Activated CD8-positive, alpha-beta T cell treated with anti-CD3 and anti-CD28 coated beads, Interleukin-2, amount 10 ng/mL, durations not matched to agents 7 days and 5 days (primary cell): ENCODE measurements around the gene MAPKBP1. TPM values are rescaled to one million over a fixed set of nuclear protein-coding genes. Genes with fewer than 3 reads are reported as not detected.

Experiments used
- ATAC-seq: fragments of 150-1000 bp; cut with Tn5 transposase; one replicate; pipeline ENCODE4 v1.10.0; 2021; ENCODE audit warnings: moderate library complexity
- CTCF ChIA-PET: fragments of 350-600 bp; sonication (Branson Sonifier 250); formaldehyde crosslinking; loops from one replicate; lab custom pipeline; 2021; ENCODE audit warnings: antibody characterized with exemption; lab: Charles Lee
- POLR2A ChIA-PET: fragments of 350-600 bp; sonication (Branson Sonifier 250); formaldehyde crosslinking; loops from one replicate; lab custom pipeline; 2021; ENCODE audit warnings: antibody characterized with exemption; lab: Charles Lee
- DNase-seq: peaks from one replicate; pipeline ENCODE4 v3.0.0-alpha.2; 2020
- H3K27ac Mint-ChIP-seq: one replicate; pipeline ENCODE4 v1.8.0; 2021; ENCODE audit warnings: mild to moderate bottlenecking, mixed read lengths
- H3K27me3 Mint-ChIP-seq: one replicate; pipeline ENCODE4 v1.8.0; 2021; ENCODE audit warnings: low read depth, mixed read lengths
- H3K36me3 Mint-ChIP-seq: one replicate; pipeline ENCODE4 v1.8.0; 2021; ENCODE audit warnings: low read depth, mixed read lengths
- H3K4me1 Mint-ChIP-seq: one replicate; pipeline ENCODE4 v1.8.0; 2021; ENCODE audit warnings: low read depth, mixed read lengths
- H3K4me3 Mint-ChIP-seq: one replicate; pipeline ENCODE4 v1.8.0; 2021; ENCODE audit warnings: mild to moderate bottlenecking, mixed read lengths
- H3K9me3 Mint-ChIP-seq: one replicate; pipeline ENCODE4 v1.8.0; 2022; ENCODE audit warnings: mixed read lengths; ENCODE audit not compliant: insufficient read depth
- total RNA-seq, 2 experiments: library from RNA; stranded (reverse); gene quantifications; one replicate each; pipeline ENCODE4 v1.2.3, GENCODE V29; 2021

The MAPKBP1 gene
- total RNA-seq, 2 experiments from 2014 or later, result 30.4 to 30.9 TPM

DNA sequence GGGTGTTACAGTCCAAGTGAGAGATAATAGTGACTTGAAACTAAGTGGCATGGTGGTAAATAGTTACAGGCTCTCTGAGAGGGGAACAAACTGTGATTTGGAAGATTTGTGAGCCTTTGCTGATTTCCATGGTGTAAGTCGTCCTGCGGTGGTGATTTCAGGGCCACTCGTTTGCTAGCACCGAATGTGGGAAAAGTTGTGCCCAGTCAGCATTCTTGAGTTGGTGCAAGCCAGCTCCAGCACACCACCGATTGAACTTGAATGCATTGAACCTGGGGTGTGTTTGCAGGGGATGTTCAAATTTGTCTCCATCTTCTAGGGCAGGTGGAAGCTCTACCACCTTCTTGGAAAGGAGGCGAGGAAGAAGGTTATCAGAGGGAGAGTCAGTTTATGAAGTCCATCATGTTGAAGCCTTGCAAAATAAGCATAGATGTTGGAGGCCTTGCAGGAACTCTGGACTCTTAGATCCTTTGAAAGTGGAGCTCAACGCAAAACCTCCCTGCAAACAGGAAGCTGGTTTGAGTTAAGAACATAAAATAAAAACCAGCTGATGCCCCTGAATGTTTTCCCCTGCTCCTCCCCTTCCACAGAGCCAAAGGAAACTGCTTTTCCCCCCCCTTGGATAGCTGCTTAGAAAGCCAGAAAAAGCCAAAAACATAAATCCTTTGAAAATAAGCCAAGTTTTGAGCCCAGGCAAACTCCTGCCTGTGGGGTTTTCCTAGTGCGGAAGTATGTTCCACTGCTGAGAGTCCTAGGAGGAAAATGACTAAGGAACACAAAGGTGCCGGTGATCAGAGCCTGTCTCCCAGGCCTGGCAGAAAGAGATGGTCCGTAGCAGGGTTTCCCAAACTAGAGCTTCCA, 21.9 kb downstream of the MAPKBP1 start:
- POLR2A ChIA-PET, result interaction anchor here (1.0 kb wide), 1 partner anchor 15 kb away, joined by 3 read pairs; no protein-coding TSS in a partner anchor
- ATAC-seq, result no peak
- Mint-ChIP-seq H3K9me3 (no peaks in the 10 kb centered on the region), H3K36me3 (peaks cover 13% of the 10 kb centered on the region), H3K27me3 (no peaks in the 10 kb centered on the region), H3K27ac (peak overlapping the region; percentile 70), H3K4me3 (no peak overlapping the region), H3K4me1 (peaks cover 36% of the 10 kb centered on the region)
- CTCF ChIA-PET, result interaction anchor here (0.7 to 10.6 kb wide), 6 partner anchors 8 to 108 kb away, joined by 3 to 82 read pairs (median 4); partner anchors contain the start of gene MAPKBP1
- no peak for DNase-seq

DNA sequence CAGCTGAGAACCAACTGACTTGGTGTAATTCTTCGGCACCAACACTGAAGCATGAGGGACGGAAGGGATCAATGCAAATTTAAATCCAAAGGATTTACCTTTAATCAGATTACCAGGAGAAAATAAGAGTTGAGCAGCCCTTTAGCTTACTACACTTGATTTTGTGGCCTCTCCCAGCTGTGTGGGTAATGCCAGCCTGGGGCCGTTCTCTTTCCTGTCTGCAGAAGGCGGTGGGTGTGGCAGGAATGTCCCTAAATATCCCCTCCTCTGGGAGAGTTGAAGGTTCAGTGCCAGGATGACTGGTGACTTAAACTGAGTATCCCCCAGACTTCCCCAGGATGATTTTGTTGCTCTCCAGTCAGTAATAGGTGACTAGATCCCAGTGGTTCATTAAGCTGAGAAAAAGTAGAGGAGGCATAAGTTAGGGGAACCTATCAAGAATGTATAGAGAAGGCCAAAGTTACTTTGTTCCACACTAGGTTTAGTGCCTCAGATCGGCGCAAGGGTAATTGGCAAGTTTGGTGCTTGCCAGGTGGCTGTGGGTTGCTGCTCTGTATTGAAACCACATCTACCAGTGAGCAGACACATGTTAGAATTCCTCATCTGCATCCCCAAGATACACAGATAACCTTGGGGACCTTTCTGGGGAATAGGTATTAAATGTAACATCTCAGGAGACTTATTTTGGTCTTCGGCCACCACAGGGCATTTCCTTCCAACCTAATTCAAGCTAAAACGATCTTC, 23.1 kb downstream of the MAPKBP1 start:
- ChIA-PET POLR2A (interaction anchor here (1.0 kb wide), 1 partner anchor 14 kb away, joined by 3 read pairs; no protein-coding TSS in a partner anchor), CTCF (interaction anchor here (1.0 to 10.6 kb wide), 4 partner anchors 14 to 30 kb away, joined by 3 to 82 read pairs (median 19); partner anchors contain the start of gene MAPKBP1)
- peaks cover 13% of the 10 kb centered on the region for H3K36me3 Mint-ChIP-seq
- no peak overlapping the region for H3K27ac Mint-ChIP-seq
- H3K4me1 Mint-ChIP-seq, result peaks cover 25% of the 10 kb centered on the region
- H3K9me3 Mint-ChIP-seq, result no peaks in the 10 kb centered on the region
- no peak overlapping the region for H3K4me3 Mint-ChIP-seq
- H3K27me3 Mint-ChIP-seq, result no peaks in the 10 kb centered on the region
- no peak for DNase-seq
- no peak for ATAC-seq

DNA sequence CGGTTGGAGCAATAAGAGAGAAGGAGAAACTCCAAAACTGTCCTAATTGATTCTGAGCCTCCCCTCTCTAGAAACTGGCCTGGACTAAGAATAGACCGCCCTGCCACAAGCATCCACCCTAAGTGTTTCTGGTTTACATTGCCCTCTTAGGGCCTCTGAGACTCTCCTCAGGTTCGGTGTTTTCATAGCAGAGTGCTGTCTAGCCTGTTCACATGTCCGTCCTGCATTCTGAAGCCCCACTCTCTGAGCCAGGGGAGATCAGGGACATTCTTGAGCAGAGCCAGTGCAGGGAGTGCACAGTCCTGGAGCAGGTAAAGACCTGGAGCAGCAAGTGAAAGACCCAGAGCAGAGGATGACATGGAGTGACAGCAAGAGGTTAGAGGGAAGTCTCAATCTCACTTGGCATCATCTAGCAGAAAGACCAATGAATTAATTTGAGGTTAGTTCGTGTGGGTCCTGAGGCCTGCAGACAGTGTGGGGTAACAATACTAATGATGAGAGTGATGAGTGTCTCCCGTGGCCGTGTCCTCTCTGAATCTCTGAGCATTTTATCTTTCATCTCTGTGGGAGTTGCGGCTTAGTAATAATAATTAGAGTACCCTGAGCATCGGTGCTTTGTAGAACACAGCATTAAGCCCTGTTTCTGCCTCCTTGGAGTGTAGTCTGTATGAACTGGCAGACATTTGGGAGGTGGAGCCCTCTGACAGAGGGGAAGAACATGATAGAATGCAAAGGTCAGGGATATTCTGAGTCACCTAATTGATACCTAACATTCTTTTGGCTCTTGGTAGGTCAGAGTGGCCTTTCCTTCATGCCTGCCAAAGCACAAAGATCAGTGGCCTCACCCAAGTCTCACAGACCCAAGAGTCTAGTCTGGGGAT, 24.6 kb downstream of the MAPKBP1 start:
- no peak for ATAC-seq
- no peaks in the 10 kb centered on the region for H3K9me3 Mint-ChIP-seq
- H3K27me3 Mint-ChIP-seq, result no peaks in the 10 kb centered on the region
- H3K4me1 Mint-ChIP-seq, result peaks cover 22% of the 10 kb centered on the region
- no peak overlapping the region for H3K27ac Mint-ChIP-seq
- ChIA-PET CTCF (interaction anchor here (4.2 to 10.6 kb wide), 4 partner anchors 12 to 26 kb away, joined by 32 to 87 read pairs (median 58); partner anchors contain the start of gene MAPKBP1), POLR2A (no interaction called here)
- no peak for DNase-seq
- H3K4me3 Mint-ChIP-seq, result no peak overlapping the region
- peaks cover 13% of the 10 kb centered on the region for H3K36me3 Mint-ChIP-seq

DNA sequence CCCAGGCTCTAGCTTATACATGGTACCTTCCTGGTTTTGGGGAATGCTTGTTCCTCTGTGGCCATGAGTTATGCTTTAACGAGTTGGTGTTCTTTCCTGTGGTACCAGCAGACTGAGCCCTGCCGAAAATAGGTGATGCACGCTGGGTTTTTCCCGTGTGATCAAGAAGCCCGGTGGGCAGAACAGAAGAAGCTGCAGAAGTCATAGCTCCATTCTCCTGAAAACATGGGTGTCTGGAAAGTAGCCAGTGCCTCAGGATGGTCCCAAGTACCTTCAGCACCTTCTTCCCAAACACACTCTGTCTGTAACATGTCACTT, 25.2 kb downstream of the MAPKBP1 start:
- no peaks in the 10 kb centered on the region for H3K9me3 Mint-ChIP-seq
- H3K36me3 Mint-ChIP-seq, result peaks cover 13% of the 10 kb centered on the region
- H3K4me3 Mint-ChIP-seq, result no peak overlapping the region
- no peaks in the 10 kb centered on the region for H3K27me3 Mint-ChIP-seq
- ChIA-PET POLR2A (no interaction called here), CTCF (interaction anchor here (4.2 to 9.0 kb wide), 2 partner anchors 11 to 26 kb away, joined by 32 to 87 read pairs; partner anchors contain the start of gene MAPKBP1)
- no peak overlapping the region for H3K27ac Mint-ChIP-seq
- DNase-seq (no peak), ATAC-seq (no peak)
- H3K4me1 Mint-ChIP-seq, result peaks cover 24% of the 10 kb centered on the region

DNA sequence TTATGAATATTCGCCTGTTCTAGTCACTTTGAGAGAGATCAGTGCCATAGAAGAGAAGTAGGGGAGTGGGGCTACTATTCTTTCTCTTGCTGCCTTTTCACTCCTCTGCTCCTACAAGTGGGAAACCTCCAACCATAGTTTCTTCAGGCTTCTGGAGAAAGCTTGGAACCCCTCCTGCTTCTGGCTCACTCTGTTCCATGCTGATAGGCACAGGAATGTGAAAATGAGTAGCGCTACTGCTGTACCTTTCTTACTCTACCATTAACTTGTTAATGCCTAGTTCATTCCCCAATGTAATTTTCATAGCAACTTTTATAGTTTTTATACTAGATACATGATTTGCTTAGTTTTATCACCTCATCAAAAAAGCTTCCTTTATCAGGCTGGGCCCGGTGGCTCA, 26.9 kb downstream of the MAPKBP1 start:
- Mint-ChIP-seq H3K4me3 (no peak overlapping the region), H3K9me3 (no peaks in the 10 kb centered on the region), H3K27ac (no peak overlapping the region), H3K27me3 (no peaks in the 10 kb centered on the region), H3K36me3 (peaks cover 15% of the 10 kb centered on the region), H3K4me1 (peaks cover 27% of the 10 kb centered on the region)
- ATAC-seq (no peak), DNase-seq (no peak)
- ChIA-PET CTCF (interaction anchor here (4.2 to 9.0 kb wide), 2 partner anchors 10 to 28 kb away, joined by 32 to 87 read pairs; partner anchors contain the start of gene MAPKBP1), POLR2A (interaction anchor here (0.6 kb wide), 1 partner anchor 10 kb away, joined by 3 read pairs; no protein-coding TSS in a partner anchor)

DNA sequence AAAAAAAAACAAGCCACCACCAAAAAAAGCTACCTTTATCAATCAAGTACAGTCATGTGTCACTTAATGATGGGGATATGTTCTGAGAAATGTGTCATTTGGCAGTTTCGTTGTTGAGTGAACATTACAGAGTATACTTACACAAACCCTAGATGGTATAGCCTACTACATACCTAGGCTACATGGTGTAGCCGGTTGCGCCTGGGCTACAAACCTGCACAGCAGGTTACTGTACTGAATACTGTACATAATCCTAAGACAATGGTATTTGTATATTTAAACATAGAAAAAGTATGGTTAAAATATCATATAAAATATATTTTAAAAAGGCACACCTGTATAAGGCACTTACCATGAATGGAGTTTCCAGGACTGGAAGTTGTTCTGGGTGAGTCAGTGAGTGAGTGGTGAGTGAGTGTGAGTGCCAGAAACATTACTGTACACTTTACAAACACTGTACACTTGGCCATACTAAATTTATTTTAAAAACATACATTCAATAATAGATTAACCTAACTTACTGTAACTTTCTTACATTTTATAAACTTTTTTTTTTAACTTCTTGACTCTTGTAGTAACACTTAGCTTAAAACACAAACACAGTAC, 27.7 kb downstream of the MAPKBP1 start:
- H3K27me3 Mint-ChIP-seq, result no peaks in the 10 kb centered on the region
- ATAC-seq (no peak), DNase-seq (no peak)
- peaks cover 23% of the 10 kb centered on the region for H3K4me1 Mint-ChIP-seq
- ChIA-PET CTCF (interaction anchor here (0.9 to 9.0 kb wide), 3 partner anchors 9 to 102 kb away, joined by 3 to 87 read pairs (median 32); partner anchors contain the start of gene MAPKBP1), POLR2A (no interaction called here)
- no peaks in the 10 kb centered on the region for H3K9me3 Mint-ChIP-seq
- H3K27ac Mint-ChIP-seq, result no peak overlapping the region
- no peak overlapping the region for H3K4me3 Mint-ChIP-seq
- H3K36me3 Mint-ChIP-seq, result peaks cover 15% of the 10 kb centered on the region

DNA sequence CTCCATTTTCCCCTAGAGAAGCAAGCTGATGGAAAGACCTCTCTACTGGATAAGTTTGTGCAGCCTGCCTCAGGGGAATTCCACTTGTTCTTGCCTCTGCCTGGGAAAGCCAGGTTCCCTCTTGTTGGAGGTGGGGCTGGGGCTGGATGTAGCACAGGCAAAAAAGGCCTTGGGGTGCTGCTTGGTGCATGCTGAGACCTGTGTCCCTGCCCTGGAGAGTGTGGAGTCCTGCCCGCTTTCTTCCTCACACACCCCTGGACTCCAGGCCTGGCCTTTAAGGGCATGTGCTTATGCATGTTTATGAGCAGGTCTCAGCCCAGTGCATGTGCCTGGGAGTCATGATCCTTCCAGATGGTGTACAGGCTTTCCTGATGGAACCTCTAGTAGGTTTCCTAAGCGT, 30.1 kb downstream of the MAPKBP1 start:
- H3K36me3 Mint-ChIP-seq, result peaks cover 15% of the 10 kb centered on the region
- ATAC-seq (peak; percentile 38), DNase-seq (no peak)
- ChIA-PET POLR2A (no interaction called here), CTCF (interaction anchor here (1.2 to 9.0 kb wide), 4 partner anchors 8 to 108 kb away, joined by 3 to 87 read pairs (median 4); partner anchors contain the start of gene MAPKBP1)
- no peaks in the 10 kb centered on the region for H3K9me3 Mint-ChIP-seq
- H3K27me3 Mint-ChIP-seq, result no peaks in the 10 kb centered on the region
- H3K4me3 Mint-ChIP-seq, result no peak overlapping the region
- H3K4me1 Mint-ChIP-seq, result peaks cover 21% of the 10 kb centered on the region
- peak overlapping the region; percentile 78 for H3K27ac Mint-ChIP-seq

DNA sequence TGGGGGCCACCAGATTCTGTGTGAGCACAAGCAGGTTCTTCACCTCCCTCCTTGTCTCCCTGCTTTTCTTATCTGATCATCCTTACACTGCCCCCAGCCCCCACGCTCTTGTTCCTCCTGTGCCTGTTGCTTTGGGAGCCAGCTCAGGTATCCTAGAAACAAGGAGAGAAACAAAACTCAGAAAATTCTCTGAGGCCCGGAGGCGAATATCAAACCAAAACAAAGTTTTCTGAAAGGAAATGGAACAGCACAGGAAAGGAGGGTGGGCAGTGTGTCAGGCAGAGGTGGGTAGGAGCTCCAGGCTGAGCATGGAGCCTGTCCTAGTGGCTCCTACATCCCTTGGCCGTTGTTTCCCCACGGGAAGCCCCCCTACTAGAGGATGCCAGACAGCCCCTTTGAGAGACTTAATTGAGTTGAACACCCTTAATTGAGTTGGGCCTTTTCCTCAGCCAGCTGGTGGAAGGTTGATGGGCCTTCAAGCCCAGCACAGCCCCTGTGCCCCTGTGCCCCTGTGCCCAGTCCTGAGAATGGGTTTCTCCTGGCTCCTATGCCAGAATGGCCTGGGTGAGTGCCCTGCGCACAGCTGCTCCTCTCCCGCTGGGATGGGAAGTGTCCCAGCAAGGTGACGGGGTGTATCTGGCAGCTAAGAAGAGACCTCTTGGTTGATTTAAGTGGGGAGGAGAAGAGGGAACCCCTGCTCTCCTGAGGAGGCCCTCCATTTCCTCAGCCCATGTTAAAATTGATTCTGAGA, 30.8 kb downstream of the MAPKBP1 start:
- peaks cover 28% of the 10 kb centered on the region for H3K4me1 Mint-ChIP-seq
- CTCF ChIA-PET, result interaction anchor here (1.2 to 9.0 kb wide), 4 partner anchors 9 to 109 kb away, joined by 3 to 87 read pairs (median 4); partner anchors contain the start of gene MAPKBP1
- H3K27ac Mint-ChIP-seq, result peak overlapping the region; percentile 78
- DNase-seq (no peak), ATAC-seq (peak; percentile 56)
- no peak overlapping the region for H3K4me3 Mint-ChIP-seq
- peaks cover 10% of the 10 kb centered on the region for H3K36me3 Mint-ChIP-seq
- POLR2A ChIA-PET, result interaction anchor here (0.6 kb wide), 1 partner anchor 874 kb away, joined by 4 read pairs; no protein-coding TSS in a partner anchor
- no peaks in the 10 kb centered on the region for H3K9me3 Mint-ChIP-seq
- no peaks in the 10 kb centered on the region for H3K27me3 Mint-ChIP-seq

DNA sequence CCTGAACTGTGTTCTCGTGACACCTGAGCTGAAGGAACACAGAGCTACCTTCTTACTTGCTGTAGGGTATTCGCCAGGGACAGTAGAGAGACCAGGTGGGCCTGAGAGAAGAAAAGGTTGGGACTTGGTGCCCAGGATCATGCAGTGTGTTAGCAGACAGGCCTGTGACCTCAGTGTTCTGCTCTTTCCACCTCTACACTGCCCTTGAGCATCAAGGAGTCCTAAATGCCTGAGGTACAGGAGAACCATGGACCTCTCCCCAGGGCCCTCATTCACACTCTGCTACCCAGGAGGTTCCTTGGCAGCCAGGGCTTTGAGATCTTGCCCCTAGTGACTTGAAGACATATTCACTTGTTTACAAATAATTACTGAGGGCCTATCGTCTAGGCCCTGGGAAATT, 31.4 kb downstream of the MAPKBP1 start:
- POLR2A ChIA-PET, result no interaction called here
- ATAC-seq, result no peak

More for the DNA sequence above, 31.4 kb downstream of the MAPKBP1 start:
- no peak for DNase-seq
- Mint-ChIP-seq H3K4me3 (no peak overlapping the region), H3K4me1 (peaks cover 34% of the 10 kb centered on the region), H3K9me3 (no peaks in the 10 kb centered on the region), H3K27me3 (no peaks in the 10 kb centered on the region), H3K36me3 (peaks cover 6% of the 10 kb centered on the region), H3K27ac (peak overlapping the region; percentile 58)
- CTCF ChIA-PET, result interaction anchor here (1.2 to 9.0 kb wide), 4 partner anchors 9 to 110 kb away, joined by 3 to 87 read pairs (median 4); partner anchors contain the start of gene MAPKBP1
